Neural cell (in vitro differentiated cells): Measurements from ENCODE around the gene SDHB. TPM values are rescaled to one million over a fixed set of nuclear protein-coding genes. Genes with fewer than 3 reads are reported as not detected.

Source experiments
- H2AFZ ChIP-seq: fragments of 200-600, 300-800 bp; sonication (generic), shearing (Covaris generic); 2 replicates; pipeline ENCODE4 v1.6.0; 2014; ENCODE audit warnings: low read depth, mild to moderate bottlenecking, antibody characterized with exemption, low read length, moderate library complexity
- H3F3A ChIP-seq: fragments of 200-600 bp; shearing (Covaris generic); 2 replicates; pipeline ENCODE4 v1.6.1; 2016; ENCODE audit warnings: mild to moderate bottlenecking, moderate library complexity, mixed read lengths, antibody characterized with exemption, low read length; ENCODE audit not compliant: insufficient read depth, poor library complexity, severe bottlenecking
- H3K27ac ChIP-seq: fragments of 200-600, 300-800 bp; sonication (generic), shearing (Covaris generic); 2 replicates; pipeline ENCODE4 v1.5.1; 2014; ENCODE audit warnings: mild to moderate bottlenecking, low read length, moderate library complexity
- H3K27me3 ChIP-seq: fragments of 300-800, 200-600 bp; sonication (generic), shearing (Covaris generic); 2 replicates; pipeline ENCODE4 v1.6.0; 2014; ENCODE audit warnings: mild to moderate bottlenecking, low read depth, low read length, moderate library complexity; ENCODE audit not compliant: insufficient read depth
- H3K36me3 ChIP-seq: fragments of 300-800, 200-600 bp; sonication (generic), shearing (Covaris generic); 2 replicates; pipeline ENCODE4 v1.5.1; 2014; ENCODE audit warnings: mild to moderate bottlenecking, antibody characterized with exemption, low read length, moderate library complexity; ENCODE audit not compliant: insufficient read depth
- H3K4me2 ChIP-seq: fragments of 300-800, 200-600 bp; sonication (generic), shearing (Covaris generic); 2 replicates; pipeline ENCODE4 v1.6.0; 2014; ENCODE audit warnings: mild to moderate bottlenecking, low read length
- H3K4me3 ChIP-seq: fragments of 300-800, 200-600 bp; sonication (generic), shearing (Covaris generic); 2 replicates; pipeline ENCODE4 v1.5.1; 2014; ENCODE audit warnings: mild to moderate bottlenecking, low read length, moderate library complexity
- H3K79me2 ChIP-seq: fragments of 200-600 bp; shearing (Covaris generic); replicated peaks from 2 replicates; pipeline ENCODE4 v1.6.0; 2014; ENCODE audit warnings: mild to moderate bottlenecking, low read length, moderate library complexity; ENCODE audit not compliant: insufficient read depth
- H3K9ac ChIP-seq: fragments of 300-800, 200-600 bp; sonication (generic), shearing (Covaris generic); 2 replicates; pipeline ENCODE4 v1.6.1; 2016; ENCODE audit warnings: mild to moderate bottlenecking, low read length, mixed read lengths
- H3K9me2 ChIP-seq: fragments of 200-600 bp; shearing (Covaris generic); 2 replicates; pipeline ENCODE4 v1.6.1; 2016; ENCODE audit warnings: mild to moderate bottlenecking, low read length, mixed read lengths; ENCODE audit not compliant: insufficient read depth
- H3K9me3 ChIP-seq: fragments of 200-600, 300-800 bp; sonication (generic), shearing (Covaris generic); 2 replicates; pipeline ENCODE4 v1.6.1; 2016; ENCODE audit warnings: mild to moderate bottlenecking, mixed run types, low read length, moderate library complexity, mixed read lengths
- H4K20me1 ChIP-seq: fragments of 200-600 bp; shearing (Covaris generic); 2 replicates; pipeline ENCODE4 v1.6.1; 2016; ENCODE audit warnings: mild to moderate bottlenecking, mixed run types; ENCODE audit not compliant: insufficient read depth
- CTCF ChIP-seq: fragments of 450-650 bp; IDR thresholded peaks from 2 replicates; pipeline ENCODE4 v1.5.1; 2014; ENCODE audit warnings: antibody characterized with exemption, mild to moderate bottlenecking, moderate library complexity; ENCODE audit not compliant: poor library complexity, severe bottlenecking
- EP300 ChIP-seq: fragments of 450-650 bp; conservative IDR thresholded peaks from 2 replicates; pipeline ENCODE4 v1.6.1; 2014; ENCODE audit warnings: antibody characterized with exemption, mild to moderate bottlenecking, moderate library complexity; ENCODE audit not compliant: poor library complexity, severe bottlenecking
- EZH2 ChIP-seq: fragments of 200-600, 300-800 bp; shearing (Covaris generic), sonication (generic); IDR thresholded peaks from 2 replicates; pipeline ENCODE4 v1.6.1; 2014; ENCODE audit warnings: antibody characterized with exemption, low read length, borderline replicate concordance, mild to moderate bottlenecking; ENCODE audit not compliant: insufficient read depth, poor library complexity, severe bottlenecking
- MXI1 ChIP-seq: fragments of 450-650 bp; conservative IDR thresholded peaks from 2 replicates; pipeline ENCODE4 v1.6.1; 2014; ENCODE audit warnings: antibody characterized with exemption, mild to moderate bottlenecking; ENCODE audit not compliant: poor library complexity, severe bottlenecking
- POLR2AphosphoS5 ChIP-seq: IDR thresholded peaks from 2 replicates; pipeline ENCODE4 v1.6.1; 2012
- RAD21 ChIP-seq: fragments of 450-650 bp; conservative IDR thresholded peaks from 2 replicates; pipeline ENCODE4 v1.6.1; 2014; ENCODE audit warnings: antibody characterized with exemption, mild to moderate bottlenecking, moderate library complexity
- REST ChIP-seq: IDR thresholded peaks from 2 replicates; pipeline ENCODE4 v1.6.1; 2012; ENCODE audit warnings: borderline replicate concordance
- SMC3 ChIP-seq: fragments of 450-650 bp; conservative IDR thresholded peaks from 2 replicates; pipeline ENCODE4 v1.6.1; 2014; ENCODE audit warnings: antibody characterized with exemption, mild to moderate bottlenecking, moderate library complexity; ENCODE audit not compliant: poor library complexity
- TAF1 ChIP-seq: IDR thresholded peaks from 2 replicates; pipeline ENCODE4 v1.6.1; 2012; ENCODE audit warnings: low read depth
- polyA plus RNA-seq: library from polyadenylated mRNA; depleted of rRNA; stranded (reverse); fragments of >200 nt; gene quantifications from 2 replicates; pipeline ENCODE4 v1.2.3, GENCODE V29; 2014

SDHB gene
- polyA plus RNA-seq, 1 donor from 2014 or later: 129 TPM

DNA sequence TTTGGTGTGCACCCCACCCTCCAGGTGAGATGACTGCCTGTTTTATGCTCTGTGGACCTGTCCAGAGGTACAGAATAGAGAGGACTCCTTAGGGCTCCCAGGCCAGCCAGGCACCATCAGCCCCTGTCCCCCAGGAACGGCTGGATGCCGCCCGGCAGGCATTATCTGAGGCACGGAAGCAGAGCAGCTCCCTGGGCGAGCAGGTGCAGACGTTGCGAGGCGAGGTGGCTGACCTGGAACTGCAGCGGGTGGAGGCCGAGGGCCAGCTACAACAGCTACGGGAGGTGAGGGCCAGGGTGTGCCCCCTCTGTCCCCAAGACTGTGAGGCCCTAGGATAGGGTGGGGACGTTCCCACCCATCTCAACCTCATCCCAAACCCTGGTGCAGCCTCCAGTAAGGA lies 84.2 kb downstream of the SDHB start:
- no peaks in the 10 kb centered on the region for H3K9me2 ChIP-seq
- no peak for TF ChIP-seq POLR2AphosphoS5
- TF ChIP-seq EZH2: no peak
- no peak for TF ChIP-seq SMC3
- TF ChIP-seq REST: no peak
- no peak for TF ChIP-seq CTCF
- no peak for TF ChIP-seq MXI1
- TF ChIP-seq EP300: no peak
- no peaks in the 10 kb centered on the region for H3K36me3 ChIP-seq
- no peaks in the 10 kb centered on the region for H4K20me1 ChIP-seq
- no peaks in the 10 kb centered on the region for H3K9me3 ChIP-seq
- no peaks in the 10 kb centered on the region for H3K79me2 ChIP-seq
- H3K27ac ChIP-seq: no peak overlapping the region
- H3K4me3 ChIP-seq: no peak overlapping the region
- no peaks in the 10 kb centered on the region for H3F3A ChIP-seq
- H3K4me2 ChIP-seq: no peak overlapping the region
- H3K27me3 ChIP-seq: no peaks in the 10 kb centered on the region
- H3K9ac ChIP-seq: no peak overlapping the region
- H2AFZ ChIP-seq: no peak overlapping the region

DNA sequence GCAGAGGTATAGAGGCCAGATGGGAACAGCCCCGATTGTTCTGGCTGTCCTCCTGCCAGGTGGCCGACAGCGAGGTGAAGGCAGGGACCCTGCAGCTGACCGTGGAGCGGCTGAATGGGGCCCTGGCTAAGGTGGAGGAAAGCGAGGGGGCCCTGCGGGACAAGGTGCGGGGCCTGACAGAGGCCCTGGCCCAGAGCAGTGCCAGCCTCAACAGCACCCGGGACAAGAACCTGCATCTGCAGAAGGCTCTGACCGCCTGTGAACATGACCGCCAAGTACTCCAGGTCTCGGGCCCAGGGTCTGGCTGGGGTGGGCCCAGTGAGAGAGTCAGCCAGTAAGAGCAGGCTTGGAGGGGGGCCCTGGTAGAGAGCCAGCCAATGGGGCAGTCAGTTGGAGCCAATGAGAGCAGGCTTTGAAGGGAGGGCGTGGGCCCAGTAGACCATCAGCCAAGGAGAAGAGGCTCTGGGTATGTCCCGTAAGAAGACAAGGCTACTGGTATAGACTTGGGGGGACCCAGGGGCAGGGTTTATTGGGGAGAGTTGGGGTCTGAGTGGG lies 84.7 kb downstream of the SDHB start:
- Histone ChIP-seq H3K27ac (no peak overlapping the region), H3K36me3 (no peaks in the 10 kb centered on the region), H3K79me2 (no peaks in the 10 kb centered on the region), H3K9me2 (no peaks in the 10 kb centered on the region), H3K9me3 (no peaks in the 10 kb centered on the region), H4K20me1 (no peaks in the 10 kb centered on the region), H2AFZ (no peak overlapping the region), H3K4me3 (no peak overlapping the region), H3F3A (no peaks in the 10 kb centered on the region), H3K27me3 (no peaks in the 10 kb centered on the region), H3K4me2 (no peak overlapping the region), H3K9ac (no peak overlapping the region)
- no peak for TF ChIP-seq EP300
- no peak for TF ChIP-seq POLR2AphosphoS5
- no peak for TF ChIP-seq MXI1
- no peak for TF ChIP-seq RAD21
- no peak for TF ChIP-seq CTCF
- TF ChIP-seq REST: no peak
- no peak for TF ChIP-seq EZH2
- TF ChIP-seq SMC3: no peak
- no peak for TF ChIP-seq TAF1
